Measurements from ENCODE around the gene MYH7. TPM values are rescaled to one million over a fixed set of nuclear protein-coding genes. Genes with fewer than 3 reads are reported as not detected.
"Not testable (repeated sequence)": the region's sequence is repeated elsewhere in the genome, so short reads cannot be mapped to it uniquely, and the experiment has no call there.

MYH7 gene
- polyA plus RNA-seq, 1 donor from 2014 or later, result 0.12 TPM

GRCh38 chr14:23428686-23429495, 6.6 kb downstream of the MYH7 start:
- Histone ChIP-seq H3K9me3 (ENCODE audit: low read length) (no peaks in the 10 kb centered on the region), H2AFZ (ENCODE audit: low read depth, low read length) (no peak overlapping the region), H3K27me3 (ENCODE audit: insufficient read depth, low read depth, low read length) (no peaks in the 10 kb centered on the region), H3K27ac (ENCODE audit: low read length) (no peak overlapping the region), H3K36me3 (ENCODE audit: insufficient read depth, low read length) (no peaks in the 10 kb centered on the region), H4K20me1 (ENCODE audit: insufficient read depth) (no peaks in the 10 kb centered on the region), H3K79me2 (replicated peaks; ENCODE audit: insufficient read depth, low read length) (no peaks in the 10 kb centered on the region), H3K9ac (ENCODE audit: low read length) (no peak overlapping the region), H3F3A (ENCODE audit: insufficient read depth, low read length, poor library complexity, severe bottlenecking) (no peaks in the 10 kb centered on the region), H3K4me2 (ENCODE audit: low read length) (no peak overlapping the region), H3K4me3 (ENCODE audit: low read length) (no peak overlapping the region), H3K9me2 (ENCODE audit: insufficient read depth, low read length) (no peaks in the 10 kb centered on the region)
- no peak for TF ChIP-seq REST (IDR thresholded peaks at IDR 0.05; ENCODE audit: borderline replicate concordance)
- TF ChIP-seq SMC3 (conservative IDR thresholded peaks at IDR 0.05; ENCODE audit: poor library complexity), result no peak
- TF ChIP-seq CTCF (IDR thresholded peaks at IDR 0.05; ENCODE audit: poor library complexity, severe bottlenecking), result no peak
- no peak for TF ChIP-seq EP300 (conservative IDR thresholded peaks at IDR 0.05; ENCODE audit: poor library complexity, severe bottlenecking)
- no peak for TF ChIP-seq EZH2 (IDR thresholded peaks at IDR 0.05; ENCODE audit: borderline replicate concordance, insufficient read depth, low read length, poor library complexity, severe bottlenecking)

GRCh38 chr14:23425798-23426197, 9.7 kb downstream of the MYH7 start:
- H3K9me2 ChIP-seq (ENCODE audit: insufficient read depth, low read length); H3K79me2 ChIP-seq (replicated peaks; ENCODE audit: insufficient read depth, low read length); H3K4me2 ChIP-seq (ENCODE audit: low read length); H3K9me3 ChIP-seq (ENCODE audit: low read length); H3K4me3 ChIP-seq (ENCODE audit: low read length); H3K27ac ChIP-seq (ENCODE audit: low read length); H2AFZ ChIP-seq (ENCODE audit: low read depth, low read length); H3K27me3 ChIP-seq (ENCODE audit: insufficient read depth, low read depth, low read length); H4K20me1 ChIP-seq (ENCODE audit: insufficient read depth); H3F3A ChIP-seq (ENCODE audit: insufficient read depth, low read length, poor library complexity, severe bottlenecking); H3K36me3 ChIP-seq (ENCODE audit: insufficient read depth, low read length); H3K9ac ChIP-seq (ENCODE audit: low read length): not testable (repeated sequence)

- no peaks in the 10 kb centered on the region for H3K27me3 ChIP-seq (ENCODE audit: insufficient read depth, low read depth, low read length)
- no peaks in the 10 kb centered on the region for H4K20me1 ChIP-seq (ENCODE audit: insufficient read depth)
- no peaks in the 10 kb centered on the region for H3K79me2 ChIP-seq (replicated peaks; ENCODE audit: insufficient read depth, low read length)
- H3K4me2 ChIP-seq (ENCODE audit: low read length), result no peak overlapping the region
- TF ChIP-seq SMC3 (conservative IDR thresholded peaks at IDR 0.05; ENCODE audit: poor library complexity) (no peak), POLR2AphosphoS5 (IDR thresholded peaks at IDR 0.05) (no peak), CTCF (IDR thresholded peaks at IDR 0.05; ENCODE audit: poor library complexity, severe bottlenecking) (no peak), MXI1 (conservative IDR thresholded peaks at IDR 0.05; ENCODE audit: poor library complexity, severe bottlenecking) (no peak), EP300 (conservative IDR thresholded peaks at IDR 0.05; ENCODE audit: poor library complexity, severe bottlenecking) (no peak)
- no peaks in the 10 kb centered on the region for H3K9me2 ChIP-seq (ENCODE audit: insufficient read depth, low read length)
- H3K9ac ChIP-seq (ENCODE audit: low read length), result no peak overlapping the region
- H3K36me3 ChIP-seq (ENCODE audit: insufficient read depth, low read length), result no peaks in the 10 kb centered on the region
- H2AFZ ChIP-seq (ENCODE audit: low read depth, low read length), result no peak overlapping the region
- no peaks in the 10 kb centered on the region for H3K9me3 ChIP-seq (ENCODE audit: low read length)
- no peaks in the 10 kb centered on the region for H3F3A ChIP-seq (ENCODE audit: insufficient read depth, low read length, poor library complexity, severe bottlenecking)
- H3K4me3 ChIP-seq (ENCODE audit: low read length), result no peak overlapping the region
- no peak overlapping the region for H3K27ac ChIP-seq (ENCODE audit: low read length)
Observed at GRCh38 chr14:23425169-23425568, 10.3 kb downstream of the MYH7 start.

Data from neural cell (in vitro differentiated cells).